SK-N-SH treated with all-trans-retinoic acid at 6 μM for 48 hours (cell line): ENCODE measurements around the gene ERLIN1.

ENCODE experiments used
- ATAC-seq: fragments of 200-7000 bp; cut with Tn5 transposase; 3 replicates; pipeline ENCODE4 v1.9.1; 2020; ENCODE audit warnings: mild to moderate bottlenecking, moderate library complexity
- ARNTL ChIP-seq: fragments of 450-650 bp; formaldehyde crosslinking; IDR thresholded peaks from 2 replicates; pipeline ENCODE4 v1.5.0; 2020; ENCODE audit warnings: low read depth, mild to moderate bottlenecking, moderate library complexity, borderline replicate concordance
- BACH2 ChIP-seq: fragments of 250-450 bp; sonication (Bioruptor Pico); IDR thresholded peaks from 2 replicates; pipeline ENCODE4 v1.9.0; 2021; ENCODE audit warnings: mild to moderate bottlenecking, borderline replicate concordance
- CSDC2 ChIP-seq: fragments of 250-450 bp; sonication (Bioruptor Pico); IDR thresholded peaks from 2 replicates; pipeline ENCODE4 v1.5.0; 2020; ENCODE audit warnings: mild to moderate bottlenecking, moderate library complexity
- GLIS3 ChIP-seq: fragments of 250-450 bp; sonication (Bioruptor Pico); IDR thresholded peaks from 2 replicates; pipeline ENCODE4 v1.5.0; 2020; ENCODE audit warnings: mild to moderate bottlenecking, moderate library complexity
- OSR1 ChIP-seq: fragments of 250-450 bp; sonication (Bioruptor Pico); IDR thresholded peaks from 2 replicates; pipeline ENCODE4 v1.8.0; 2022; ENCODE audit warnings: moderate library complexity, mild to moderate bottlenecking, inconsistent platforms
- PPARA ChIP-seq: fragments of 250-450 bp; sonication (Bioruptor Pico); IDR thresholded peaks from 2 replicates; pipeline ENCODE4 v1.5.0; 2020; ENCODE audit warnings: mild to moderate bottlenecking, borderline replicate concordance
- RARB ChIP-seq: fragments of 250-450 bp; sonication (Bioruptor Pico); IDR thresholded peaks from 2 replicates; pipeline ENCODE4 v1.8.0; 2021; ENCODE audit warnings: mild to moderate bottlenecking, moderate library complexity
- SNAI2 ChIP-seq: fragments of 250-450 bp; sonication (Bioruptor Pico); IDR thresholded peaks from 2 replicates; pipeline ENCODE4 v1.5.0; 2020; ENCODE audit warnings: mild to moderate bottlenecking, moderate library complexity
- TCF4 ChIP-seq: fragments of 250-450 bp; sonication (Bioruptor Pico); IDR thresholded peaks from 2 replicates; pipeline ENCODE4 v1.8.0; 2021; ENCODE audit warnings: mild to moderate bottlenecking, moderate library complexity, borderline replicate concordance
- TOX ChIP-seq: fragments of 250-450 bp; sonication (Bioruptor Pico); IDR thresholded peaks from 2 replicates; pipeline ENCODE4 v1.8.0; 2021; ENCODE audit warnings: mild to moderate bottlenecking, moderate library complexity, borderline replicate concordance
- ZFP3 ChIP-seq: fragments of 250-450 bp; sonication (Bioruptor Pico); IDR thresholded peaks from 2 replicates; pipeline ENCODE4 v1.5.0; 2020; ENCODE audit warnings: mild to moderate bottlenecking, moderate library complexity
- ZFP30 ChIP-seq: fragments of 450-650 bp; formaldehyde crosslinking; IDR thresholded peaks from 2 replicates; pipeline ENCODE4 v1.5.0; 2022; ENCODE audit warnings: mild to moderate bottlenecking, moderate library complexity
- ZNF565 ChIP-seq: fragments of 450-650 bp; formaldehyde crosslinking; conservative IDR thresholded peaks from 2 replicates; pipeline ENCODE4 v1.5.0; 2020; ENCODE audit warnings: low read depth, mild to moderate bottlenecking, moderate library complexity
- ZNF70 ChIP-seq: fragments of 450-650 bp; formaldehyde crosslinking; IDR thresholded peaks from 2 replicates; pipeline ENCODE4 v1.5.0; 2020; ENCODE audit warnings: mild to moderate bottlenecking, moderate library complexity
- ZNF8 ChIP-seq: fragments of 450-650 bp; formaldehyde crosslinking; IDR thresholded peaks from 2 replicates; pipeline ENCODE4 v1.5.0; 2020; ENCODE audit warnings: mild to moderate bottlenecking, moderate library complexity
- TF ChIP-seq, protein P1 (sequence below): fragments of 250-450 bp; sonication (Bioruptor Pico); IDR thresholded peaks from 2 replicates; pipeline ENCODE4 v1.5.1; 2021; ENCODE audit warnings: mild to moderate bottlenecking, moderate library complexity
- TF ChIP-seq, protein P2 (sequence below): fragments of 250-450 bp; sonication (Bioruptor Pico); IDR thresholded peaks from 2 replicates; pipeline ENCODE4 v1.8.0; 2020; ENCODE audit warnings: mild to moderate bottlenecking, moderate library complexity, borderline replicate concordance
- TF ChIP-seq, protein P3 (sequence below): fragments of 250-450 bp; sonication (Bioruptor Pico); IDR thresholded peaks from 2 replicates; pipeline ENCODE4 v1.5.0; 2020; ENCODE audit warnings: mild to moderate bottlenecking, moderate library complexity
- TF ChIP-seq, protein P4 (sequence below): fragments of 250-450 bp; sonication (Bioruptor Pico); IDR thresholded peaks from 2 replicates; pipeline ENCODE4 v1.5.1; 2020; ENCODE audit warnings: low read depth, mild to moderate bottlenecking, moderate library complexity

ERLIN1 gene

DNA sequence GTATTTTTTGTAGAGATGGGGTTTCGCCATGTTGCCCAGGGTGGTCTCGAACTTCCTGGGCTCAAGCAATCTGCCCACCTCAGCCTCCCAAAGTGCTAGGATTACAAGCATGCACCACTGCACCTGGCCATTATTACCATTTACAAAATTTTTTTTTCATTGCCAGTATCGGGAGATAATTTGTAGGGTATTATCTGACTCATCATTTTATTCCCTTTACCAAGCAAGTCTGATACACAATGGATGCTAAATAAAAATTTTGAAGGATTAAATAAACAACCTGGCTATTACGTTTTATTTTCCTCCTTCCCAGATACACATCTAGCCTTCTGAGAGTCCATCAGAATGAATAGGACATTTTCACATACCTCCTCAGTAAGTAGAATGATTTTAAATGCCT lies 66.1 kb downstream of the ERLIN1 start:
- TF ChIP-seq, protein P1, sequence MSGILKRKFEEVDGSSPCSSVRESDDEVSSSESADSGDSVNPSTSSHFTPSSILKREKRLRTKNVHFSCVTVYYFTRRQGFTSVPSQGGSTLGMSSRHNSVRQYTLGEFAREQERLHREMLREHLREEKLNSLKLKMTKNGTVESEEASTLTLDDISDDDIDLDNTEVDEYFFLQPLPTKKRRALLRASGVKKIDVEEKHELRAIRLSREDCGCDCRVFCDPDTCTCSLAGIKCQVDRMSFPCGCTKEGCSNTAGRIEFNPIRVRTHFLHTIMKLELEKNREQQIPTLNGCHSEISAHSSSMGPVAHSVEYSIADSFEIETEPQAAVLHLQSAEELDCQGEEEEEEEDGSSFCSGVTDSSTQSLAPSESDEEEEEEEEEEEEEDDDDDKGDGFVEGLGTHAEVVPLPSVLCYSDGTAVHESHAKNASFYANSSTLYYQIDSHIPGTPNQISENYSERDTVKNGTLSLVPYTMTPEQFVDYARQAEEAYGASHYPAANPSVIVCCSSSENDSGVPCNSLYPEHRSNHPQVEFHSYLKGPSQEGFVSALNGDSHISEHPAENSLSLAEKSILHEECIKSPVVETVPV (CRISPR knock-in tag): no peak
- TF ChIP-seq GLIS3 (CRISPR knock-in tag) (no peak), BACH2 (CRISPR knock-in tag) (no peak)
- TF ChIP-seq, protein P2, sequence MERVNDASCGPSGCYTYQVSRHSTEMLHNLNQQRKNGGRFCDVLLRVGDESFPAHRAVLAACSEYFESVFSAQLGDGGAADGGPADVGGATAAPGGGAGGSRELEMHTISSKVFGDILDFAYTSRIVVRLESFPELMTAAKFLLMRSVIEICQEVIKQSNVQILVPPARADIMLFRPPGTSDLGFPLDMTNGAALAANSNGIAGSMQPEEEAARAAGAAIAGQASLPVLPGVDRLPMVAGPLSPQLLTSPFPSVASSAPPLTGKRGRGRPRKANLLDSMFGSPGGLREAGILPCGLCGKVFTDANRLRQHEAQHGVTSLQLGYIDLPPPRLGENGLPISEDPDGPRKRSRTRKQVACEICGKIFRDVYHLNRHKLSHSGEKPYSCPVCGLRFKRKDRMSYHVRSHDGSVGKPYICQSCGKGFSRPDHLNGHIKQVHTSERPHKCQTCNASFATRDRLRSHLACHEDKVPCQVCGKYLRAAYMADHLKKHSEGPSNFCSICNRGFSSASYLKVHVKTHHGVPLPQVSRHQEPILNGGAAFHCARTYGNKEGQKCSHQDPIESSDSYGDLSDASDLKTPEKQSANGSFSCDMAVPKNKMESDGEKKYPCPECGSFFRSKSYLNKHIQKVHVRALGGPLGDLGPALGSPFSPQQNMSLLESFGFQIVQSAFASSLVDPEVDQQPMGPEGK: no peak
- no peak for ATAC-seq

DNA sequence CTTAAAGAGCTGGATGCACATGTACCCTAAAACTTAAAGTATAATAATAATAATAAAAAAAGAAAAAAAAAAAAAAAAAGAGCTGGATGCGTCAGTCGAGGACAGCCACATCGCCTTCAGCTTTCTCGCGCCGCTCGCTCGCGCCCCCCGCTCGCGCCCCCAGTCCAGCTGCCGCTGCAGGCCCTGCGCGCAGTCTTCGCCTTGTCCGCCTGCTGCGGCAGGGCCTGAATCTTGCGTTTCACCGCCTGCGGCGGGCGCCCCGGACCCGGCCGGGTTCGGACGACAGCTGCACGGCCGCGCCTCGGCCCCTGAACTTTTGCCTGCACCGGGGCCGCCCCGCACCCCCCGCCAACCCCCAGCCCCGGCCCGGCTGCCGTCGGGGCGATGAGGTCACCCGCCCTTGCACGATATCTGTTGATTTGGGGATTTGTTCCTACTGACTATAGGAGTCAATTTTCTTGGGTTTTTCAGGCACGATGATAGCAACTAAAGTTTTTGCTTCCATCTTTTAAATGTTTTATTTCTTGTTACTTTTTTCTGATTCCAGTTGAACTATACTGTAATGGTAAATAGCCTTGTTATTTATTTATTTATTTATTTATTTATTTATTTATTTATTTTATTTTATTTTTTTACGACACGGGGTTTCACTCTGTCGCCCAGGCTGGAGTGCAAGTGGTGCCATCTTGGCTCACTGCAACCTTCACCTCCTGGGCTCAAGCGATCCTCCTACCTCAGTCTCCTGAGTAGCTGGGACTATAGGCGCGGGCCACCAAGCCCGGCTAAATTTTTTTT lies 70.7 kb downstream of the ERLIN1 start:
- no peak for ATAC-seq
- TF ChIP-seq BACH2 (CRISPR knock-in tag): no peak
- no peak for TF ChIP-seq ZFP3 (CRISPR knock-in tag)
- TF ChIP-seq TCF4 (CRISPR knock-in tag): no peak
- TF ChIP-seq, all 23 proteins: peak for 0

DNA sequence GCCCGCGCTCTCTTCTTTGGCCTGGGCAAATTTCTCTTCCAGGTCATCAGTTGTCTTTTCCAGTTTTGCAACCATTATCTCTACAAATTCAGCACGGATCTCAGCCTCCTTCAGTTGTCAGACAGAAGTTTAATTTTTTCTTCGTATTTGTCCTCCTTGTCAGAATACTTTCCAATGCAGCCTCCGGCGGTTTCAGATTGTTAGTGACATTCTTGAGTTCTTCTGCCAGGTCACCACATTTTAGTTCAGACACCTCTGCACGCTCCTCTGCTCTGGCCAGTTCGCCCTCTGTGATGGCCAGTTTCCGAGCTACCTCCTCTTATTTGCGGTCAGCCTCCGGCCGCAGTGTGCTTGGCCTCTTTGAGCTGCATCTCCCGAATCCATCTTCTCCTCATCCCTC lies 71.4 kb downstream of the ERLIN1 start:
- TF ChIP-seq, protein P1 (CRISPR knock-in tag): no peak
- ATAC-seq: no peak

DNA sequence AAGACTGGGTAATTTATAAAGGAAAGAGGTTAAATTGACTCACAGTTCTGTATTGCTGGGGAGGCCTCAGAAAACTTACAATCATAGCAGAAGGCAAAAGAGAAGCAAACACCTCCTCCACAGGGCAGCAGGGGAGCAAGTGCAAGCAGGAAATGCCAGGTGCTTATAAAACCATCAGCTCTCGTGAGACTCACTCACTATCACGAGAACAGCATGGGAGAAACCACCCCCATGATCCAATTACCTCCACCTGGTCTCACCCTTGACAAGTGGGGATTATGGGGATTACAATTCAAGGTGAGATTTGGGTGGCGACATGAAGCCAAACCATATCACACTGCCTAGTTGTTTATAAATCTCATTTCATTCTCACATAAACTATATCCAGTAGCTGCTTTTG lies 76.2 kb downstream of the ERLIN1 start:
- ATAC-seq: no peak
- no peak for TF ChIP-seq GLIS3 (CRISPR knock-in tag)
- TF ChIP-seq ZFP3 (CRISPR knock-in tag): no peak
- TF ChIP-seq TOX (CRISPR knock-in tag): no peak
- no peak for TF ChIP-seq RARB (CRISPR knock-in tag)
- TF ChIP-seq SNAI2 (CRISPR knock-in tag): no peak
- TF ChIP-seq, protein P2: no peak
- TF ChIP-seq, protein P3, sequence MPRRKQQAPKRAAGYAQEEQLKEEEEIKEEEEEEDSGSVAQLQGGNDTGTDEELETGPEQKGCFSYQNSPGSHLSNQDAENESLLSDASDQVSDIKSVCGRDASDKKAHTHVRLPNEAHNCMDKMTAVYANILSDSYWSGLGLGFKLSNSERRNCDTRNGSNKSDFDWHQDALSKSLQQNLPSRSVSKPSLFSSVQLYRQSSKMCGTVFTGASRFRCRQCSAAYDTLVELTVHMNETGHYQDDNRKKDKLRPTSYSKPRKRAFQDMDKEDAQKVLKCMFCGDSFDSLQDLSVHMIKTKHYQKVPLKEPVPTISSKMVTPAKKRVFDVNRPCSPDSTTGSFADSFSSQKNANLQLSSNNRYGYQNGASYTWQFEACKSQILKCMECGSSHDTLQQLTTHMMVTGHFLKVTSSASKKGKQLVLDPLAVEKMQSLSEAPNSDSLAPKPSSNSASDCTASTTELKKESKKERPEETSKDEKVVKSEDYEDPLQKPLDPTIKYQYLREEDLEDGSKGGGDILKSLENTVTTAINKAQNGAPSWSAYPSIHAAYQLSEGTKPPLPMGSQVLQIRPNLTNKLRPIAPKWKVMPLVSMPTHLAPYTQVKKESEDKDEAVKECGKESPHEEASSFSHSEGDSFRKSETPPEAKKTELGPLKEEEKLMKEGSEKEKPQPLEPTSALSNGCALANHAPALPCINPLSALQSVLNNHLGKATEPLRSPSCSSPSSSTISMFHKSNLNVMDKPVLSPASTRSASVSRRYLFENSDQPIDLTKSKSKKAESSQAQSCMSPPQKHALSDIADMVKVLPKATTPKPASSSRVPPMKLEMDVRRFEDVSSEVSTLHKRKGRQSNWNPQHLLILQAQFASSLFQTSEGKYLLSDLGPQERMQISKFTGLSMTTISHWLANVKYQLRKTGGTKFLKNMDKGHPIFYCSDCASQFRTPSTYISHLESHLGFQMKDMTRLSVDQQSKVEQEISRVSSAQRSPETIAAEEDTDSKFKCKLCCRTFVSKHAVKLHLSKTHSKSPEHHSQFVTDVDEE (CRISPR knock-in tag): no peak
- TF ChIP-seq, protein P4, sequence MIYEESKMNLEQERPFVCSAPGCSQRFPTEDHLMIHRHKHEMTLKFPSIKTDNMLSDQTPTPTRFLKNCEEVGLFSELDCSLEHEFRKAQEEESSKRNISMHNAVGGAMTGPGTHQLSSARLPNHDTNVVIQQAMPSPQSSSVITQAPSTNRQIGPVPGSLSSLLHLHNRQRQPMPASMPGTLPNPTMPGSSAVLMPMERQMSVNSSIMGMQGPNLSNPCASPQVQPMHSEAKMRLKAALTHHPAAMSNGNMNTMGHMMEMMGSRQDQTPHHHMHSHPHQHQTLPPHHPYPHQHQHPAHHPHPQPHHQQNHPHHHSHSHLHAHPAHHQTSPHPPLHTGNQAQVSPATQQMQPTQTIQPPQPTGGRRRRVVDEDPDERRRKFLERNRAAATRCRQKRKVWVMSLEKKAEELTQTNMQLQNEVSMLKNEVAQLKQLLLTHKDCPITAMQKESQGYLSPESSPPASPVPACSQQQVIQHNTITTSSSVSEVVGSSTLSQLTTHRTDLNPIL: no peak
- TF ChIP-seq TCF4 (CRISPR knock-in tag): no peak
- no peak for TF ChIP-seq CSDC2 (CRISPR knock-in tag)
- TF ChIP-seq ZNF8 (CRISPR knock-in tag): no peak
- TF ChIP-seq OSR1 (CRISPR knock-in tag): no peak
- TF ChIP-seq PPARA (CRISPR knock-in tag): no peak
- TF ChIP-seq ZNF70 (CRISPR knock-in tag): no peak
- TF ChIP-seq, protein P1 (CRISPR knock-in tag): no peak
- TF ChIP-seq ZNF565 (CRISPR knock-in tag): no peak
- TF ChIP-seq ARNTL (CRISPR knock-in tag): no peak
- TF ChIP-seq ZFP30 (CRISPR knock-in tag): no peak
